Smooth muscle cell of the brain vasculature (primary cell): Measurements from ENCODE around the gene FLVCR1.

ENCODE experiments used
- DNase-seq: peaks from one replicate; pipeline ENCODE4 v3.0.0-alpha.2; 2012; ENCODE audit warnings: low read depth, low spot score

The FLVCR1 gene

DNA sequence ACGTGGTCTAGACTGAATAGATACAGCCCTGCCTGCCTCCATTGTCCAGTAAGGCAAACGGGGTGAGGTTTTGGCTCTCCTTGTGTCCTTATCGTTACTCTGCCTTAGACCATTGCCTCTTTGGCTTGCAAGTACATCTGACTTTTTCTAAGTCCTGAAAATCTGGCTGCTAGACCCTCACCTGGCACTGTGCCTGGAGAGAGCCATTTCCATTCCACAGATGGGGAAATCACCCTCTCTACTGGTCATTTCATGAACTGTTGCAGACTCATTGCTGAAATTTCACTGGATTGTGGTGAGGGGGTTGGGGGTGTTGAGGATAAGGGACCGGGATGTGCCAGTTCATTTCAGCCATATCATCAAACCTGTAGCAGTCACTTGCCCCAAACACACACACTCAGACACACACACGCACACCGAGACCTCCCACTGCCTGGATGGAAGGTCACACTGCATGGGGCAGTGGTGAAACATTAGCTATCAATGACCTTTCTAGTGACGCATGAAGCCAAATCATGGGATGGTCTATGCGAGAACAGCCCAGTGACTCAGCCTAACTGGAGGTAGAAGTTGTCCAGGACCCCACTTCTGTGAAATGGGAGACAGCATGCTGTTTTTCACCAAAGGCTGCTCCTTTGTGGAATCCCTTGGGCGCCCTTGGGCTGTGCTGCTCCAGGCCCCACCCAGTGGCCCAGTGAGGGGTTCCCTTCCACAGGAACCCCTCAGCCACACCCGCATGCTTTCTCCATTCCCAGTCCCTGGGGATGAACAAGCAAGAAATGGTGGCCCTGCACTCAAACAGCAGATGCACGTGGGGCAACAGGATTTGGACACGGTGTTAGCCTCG lies 57.4 kb downstream of the FLVCR1 start:
- DNase-seq: no peak

DNA sequence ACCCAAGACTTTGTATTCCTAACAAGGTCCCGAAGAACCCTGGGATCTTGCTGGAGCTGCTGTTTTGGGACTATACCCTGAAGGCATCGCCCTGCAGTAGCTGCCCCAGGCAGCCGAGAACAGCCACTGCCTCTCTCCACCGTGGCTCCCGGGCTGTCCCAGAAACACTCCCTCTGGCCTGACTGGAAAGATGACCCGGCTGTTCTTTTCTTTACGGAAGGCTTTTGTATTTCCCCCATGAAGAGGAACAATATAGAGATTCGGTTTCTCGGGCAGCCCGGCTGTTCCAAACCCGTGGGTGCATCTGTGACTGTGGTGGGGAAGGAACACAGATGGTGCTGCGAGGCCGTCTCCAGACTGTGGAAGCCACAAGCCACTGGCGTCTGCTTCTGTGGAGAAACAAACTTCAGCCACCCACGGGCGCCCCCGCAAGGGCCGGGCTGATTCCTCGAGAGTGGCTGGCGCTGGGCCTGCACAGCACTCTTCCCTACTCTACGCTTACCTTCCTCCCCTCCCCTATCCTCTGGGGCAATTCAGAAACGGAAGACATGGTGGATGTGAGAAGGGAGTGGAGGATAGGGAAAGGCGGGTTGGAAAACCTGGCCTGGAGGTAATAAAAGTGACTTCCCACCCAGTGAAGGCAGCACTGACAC lies 58.5 kb downstream of the FLVCR1 start:
- DNase-seq: no peak

DNA sequence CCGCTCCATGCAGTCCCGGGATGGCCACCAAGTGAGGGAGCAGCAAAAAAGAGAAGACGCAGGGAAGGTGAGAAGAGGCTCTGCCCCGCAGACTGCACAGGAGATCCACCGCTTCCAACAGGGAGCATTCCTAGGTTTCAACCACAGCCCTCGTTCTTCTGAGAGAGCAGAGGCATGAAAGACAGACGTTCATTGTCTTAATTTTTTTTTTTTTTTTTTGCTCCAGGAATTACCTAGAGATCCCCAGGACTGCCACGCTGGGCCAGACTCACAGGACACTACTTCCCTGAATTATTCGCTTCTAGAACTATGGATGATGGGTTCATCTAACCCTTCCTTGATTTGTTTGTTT lies 59.0 kb downstream of the FLVCR1 start:
- DNase-seq: no peak

DNA sequence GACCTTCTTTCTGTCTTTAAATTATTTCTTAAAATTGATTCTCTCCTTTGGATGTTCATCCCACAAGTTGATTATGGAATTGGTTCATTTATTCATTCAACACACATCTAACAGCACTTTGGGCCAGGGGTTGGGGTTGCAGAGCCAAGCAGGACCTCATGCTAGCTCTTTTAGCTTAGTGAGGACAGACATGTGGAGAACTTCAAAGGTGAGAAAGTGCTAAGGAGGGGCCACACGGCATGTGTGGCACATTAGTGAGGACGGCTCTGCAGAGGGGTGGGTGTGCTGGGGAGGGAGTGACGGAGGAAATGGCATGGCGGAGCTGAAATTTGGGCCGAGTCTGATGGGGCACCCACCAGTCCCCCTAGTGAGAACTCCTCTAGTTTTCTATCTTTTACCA lies 59.8 kb downstream of the FLVCR1 start:
- DNase-seq: no peak

DNA sequence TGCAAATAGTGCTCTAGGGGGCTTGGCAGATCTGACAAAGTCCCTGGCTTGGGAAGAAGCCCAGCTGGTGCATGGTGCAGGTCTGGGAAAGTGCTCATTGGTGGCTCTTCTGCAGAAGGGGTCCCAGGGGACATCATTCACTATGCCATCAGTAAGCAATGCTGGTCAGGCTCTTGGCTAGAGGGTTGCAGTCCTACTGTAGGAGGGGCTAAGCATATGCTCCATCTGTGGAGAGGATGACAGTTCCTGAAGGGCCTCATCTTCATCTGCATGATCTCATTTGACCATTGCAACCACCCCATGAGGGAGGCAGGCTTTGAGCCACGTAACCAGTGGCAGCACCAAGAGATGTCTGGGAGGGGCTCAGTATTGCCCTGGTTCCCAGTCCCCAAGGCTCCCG lies 60.7 kb downstream of the FLVCR1 start:
- no peak for DNase-seq

DNA sequence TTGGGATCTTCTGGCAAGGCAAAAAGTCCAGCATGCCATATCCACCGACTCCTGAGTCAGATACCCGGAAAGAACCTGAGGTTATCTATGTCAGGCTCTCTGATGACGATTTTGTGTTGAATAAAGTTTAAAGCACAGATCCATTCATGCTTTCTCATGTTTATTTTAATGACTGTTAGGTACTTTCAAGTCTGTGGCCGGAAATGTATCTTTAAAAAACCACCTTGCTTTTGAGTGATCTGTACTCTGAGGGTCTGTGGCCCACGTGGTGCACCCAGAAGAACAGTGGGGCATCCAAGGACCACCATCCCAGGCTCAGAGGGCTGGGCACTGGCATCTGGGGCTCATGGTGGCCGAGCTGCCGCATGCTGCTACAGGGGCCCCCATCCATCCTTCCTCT lies 62.2 kb downstream of the FLVCR1 start:
- no peak for DNase-seq

DNA sequence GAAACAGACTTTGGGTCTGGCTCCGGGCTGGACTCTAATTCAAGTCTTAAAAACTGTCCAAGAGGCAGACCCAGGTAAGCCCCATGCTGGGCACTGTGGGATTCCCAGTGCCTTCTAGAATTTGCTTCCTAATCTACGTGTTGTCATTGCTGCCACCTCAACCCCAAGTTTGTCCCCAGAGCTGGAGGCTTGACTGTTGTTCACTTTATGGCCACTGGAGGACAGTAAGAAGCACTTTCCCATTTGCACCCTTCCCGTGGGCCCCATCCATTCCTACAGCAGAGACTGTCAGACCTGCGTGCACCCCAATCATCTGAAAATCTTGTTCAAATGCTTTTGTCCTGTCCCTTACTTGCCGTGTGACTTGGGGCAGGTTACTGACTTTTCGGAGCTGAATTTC lies 62.8 kb downstream of the FLVCR1 start:
- DNase-seq: no peak

DNA sequence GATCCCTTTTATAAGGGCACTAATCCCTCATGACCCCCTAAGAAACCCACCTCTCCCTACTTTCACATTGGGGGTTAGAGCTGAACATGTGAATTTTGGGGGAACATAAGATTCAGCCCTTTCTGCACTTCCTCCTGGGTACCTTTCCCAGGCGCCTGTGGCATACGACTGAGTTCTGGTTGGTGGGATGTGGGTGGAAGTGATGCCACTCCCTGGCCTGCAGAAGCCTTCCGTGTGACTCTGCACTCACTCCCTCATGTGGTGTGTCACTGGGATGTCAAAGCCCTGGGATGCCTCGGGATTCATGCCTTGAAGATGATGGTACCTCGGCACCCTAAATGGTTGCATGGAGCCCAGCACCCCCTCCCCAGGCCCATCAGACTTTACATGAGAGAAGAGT lies 63.9 kb downstream of the FLVCR1 start:
- no peak for DNase-seq

DNA sequence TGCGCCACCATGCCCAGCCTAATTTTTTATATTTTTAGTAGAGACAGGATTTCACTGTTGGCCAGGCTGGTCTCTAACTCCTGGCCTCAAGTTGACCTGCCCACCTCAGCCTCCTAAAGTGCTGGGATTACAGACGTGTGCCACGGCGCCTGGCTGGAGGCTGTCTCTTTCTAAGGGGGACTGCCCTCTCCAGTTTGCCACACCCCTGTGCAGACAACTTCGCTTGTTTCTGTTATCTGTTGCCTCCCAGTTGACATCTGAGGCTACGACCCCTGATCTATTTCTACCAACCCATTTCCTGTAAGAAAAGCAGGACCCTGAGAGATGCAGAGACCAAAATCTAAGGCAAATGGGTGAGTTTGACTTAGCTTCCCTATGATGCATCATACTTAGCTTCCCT lies 68.3 kb downstream of the FLVCR1 start:
- no peak for DNase-seq

DNA sequence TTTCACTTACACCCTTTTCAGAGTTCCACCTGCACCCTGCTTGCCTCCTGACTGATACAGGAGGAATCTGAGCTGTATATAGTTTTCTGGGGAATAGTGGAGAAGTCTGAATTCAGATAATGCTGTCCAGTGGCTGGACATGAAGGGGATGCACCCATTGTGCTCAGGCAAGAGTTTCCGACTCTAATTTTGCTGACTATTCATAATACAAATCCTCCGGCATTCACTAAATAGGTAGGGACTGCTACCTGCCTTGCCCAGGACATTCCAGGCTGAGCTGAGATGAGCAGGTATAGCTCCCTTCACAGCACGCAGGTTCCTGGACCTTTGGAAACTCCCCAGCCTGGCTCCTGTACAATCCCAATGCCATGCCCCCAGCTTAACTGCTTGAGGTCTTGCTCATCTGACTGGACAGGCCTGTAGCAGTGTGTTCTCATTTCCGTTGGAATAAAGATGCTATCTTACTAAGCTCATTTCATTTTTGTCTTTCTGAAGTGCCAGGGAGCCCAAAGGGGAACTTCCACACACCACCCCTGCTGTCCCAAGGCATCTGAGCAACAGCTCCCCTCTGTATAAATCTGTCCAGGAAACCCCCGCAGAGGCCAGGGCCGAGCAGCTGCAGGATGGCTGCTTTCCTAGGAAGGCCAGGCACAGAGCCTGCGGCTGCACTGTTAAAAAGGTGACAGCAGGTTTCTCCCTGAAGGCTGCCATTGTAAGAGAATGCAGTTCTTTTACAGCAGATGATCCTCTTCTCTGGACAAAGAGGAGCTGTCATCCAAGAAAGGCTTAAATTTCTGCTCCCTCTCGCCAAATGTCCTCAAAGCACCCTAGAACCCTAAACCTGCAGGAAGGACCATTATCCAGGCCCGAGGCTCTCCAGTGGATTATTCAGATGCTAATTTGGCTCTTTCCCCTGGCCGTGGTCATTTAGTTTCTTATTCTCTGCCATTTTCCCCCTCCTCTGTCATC lies 70.5 kb downstream of the FLVCR1 start:
- no peak for DNase-seq

DNA sequence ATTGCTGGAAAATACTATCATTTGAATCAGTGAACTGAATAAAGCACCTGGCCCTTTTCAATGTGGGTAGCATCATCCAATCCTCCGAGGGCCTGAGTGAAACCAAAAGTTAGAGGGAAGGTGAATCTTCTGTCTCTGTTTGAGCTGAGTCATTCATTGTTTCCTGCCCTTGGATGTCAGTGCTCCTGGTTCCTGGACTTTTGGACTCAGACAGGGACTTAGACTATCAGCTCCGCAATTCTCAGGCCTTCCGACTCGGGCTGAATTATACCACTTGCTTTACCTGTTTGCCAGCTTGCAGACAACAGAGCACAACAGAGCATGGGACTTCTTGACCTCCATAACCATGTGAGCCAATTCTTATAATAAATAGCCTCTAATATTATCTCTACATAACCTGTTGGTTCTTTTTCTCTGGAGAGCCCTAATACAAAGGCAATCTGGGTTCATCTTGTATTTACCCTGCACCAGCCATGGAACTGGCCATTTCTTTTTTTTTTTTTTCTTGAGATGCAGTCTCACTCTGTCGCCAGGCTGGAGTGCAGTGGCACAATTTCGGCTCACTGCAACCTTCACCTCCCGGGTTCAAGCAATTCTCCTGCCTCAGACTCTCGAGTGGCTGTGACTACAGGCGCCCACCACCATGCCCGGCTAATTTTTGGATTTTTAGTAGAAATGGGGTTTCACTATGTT lies 73.1 kb downstream of the FLVCR1 start:
- no peak for DNase-seq

DNA sequence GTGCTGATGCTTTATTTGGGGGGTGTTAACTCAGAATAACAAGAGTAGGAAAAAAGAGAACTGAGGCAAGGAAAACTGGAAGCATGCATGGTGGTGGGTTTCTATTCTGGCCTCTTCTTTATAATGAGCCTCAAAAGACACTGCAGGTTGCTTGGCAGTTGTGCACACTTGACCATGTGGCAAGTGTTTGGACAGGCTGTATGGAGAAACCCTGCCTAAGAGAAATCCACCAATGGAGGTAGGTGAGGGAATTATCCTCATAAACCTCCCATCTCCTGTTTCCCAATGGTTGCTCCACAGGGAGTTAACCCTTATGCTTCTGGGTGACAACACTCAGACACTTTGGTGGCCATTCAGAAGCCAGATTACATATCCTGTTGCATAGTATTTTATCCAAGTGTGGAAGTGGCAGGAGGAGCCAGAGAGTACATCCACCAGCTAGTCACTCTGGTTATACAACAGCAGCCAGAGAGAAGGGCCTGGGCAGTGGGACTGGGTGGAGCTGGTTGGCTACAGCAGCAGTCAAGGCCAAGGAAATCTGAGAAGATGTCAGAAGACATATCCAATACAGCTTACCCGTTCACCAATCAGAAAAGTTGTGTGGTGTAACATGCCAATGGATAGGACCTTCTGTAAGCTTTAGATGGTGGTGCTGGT lies 75.9 kb downstream of the FLVCR1 start:
- no peak for DNase-seq

DNA sequence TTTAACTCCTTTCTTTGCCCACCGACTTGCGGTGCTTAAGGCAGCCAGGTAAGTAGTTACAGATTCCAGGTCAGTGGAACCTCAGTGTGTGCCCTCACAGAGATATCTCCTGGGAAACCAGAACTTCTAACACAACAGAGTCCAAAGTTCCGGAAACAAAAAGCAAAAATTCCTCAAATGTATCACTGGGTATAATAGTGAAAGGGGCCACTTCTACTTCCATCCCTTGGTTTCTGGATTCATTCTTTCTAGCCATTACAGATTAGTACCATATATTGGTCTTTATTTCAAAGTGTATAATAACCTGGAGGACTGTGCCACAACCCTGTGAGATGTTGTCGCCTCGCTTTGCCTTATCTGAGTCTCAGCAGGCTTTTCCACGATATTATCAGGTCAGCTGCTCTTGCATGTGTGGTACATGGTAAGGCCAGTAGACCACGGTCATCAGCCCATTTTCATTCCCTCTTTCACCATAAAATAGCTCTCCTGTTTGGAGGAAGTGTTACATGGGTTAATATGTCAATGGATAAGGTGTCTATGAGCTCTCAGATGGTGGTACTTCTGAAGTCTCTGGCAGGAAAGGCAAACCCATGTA lies 77.4 kb downstream of the FLVCR1 start:
- no peak for DNase-seq

DNA sequence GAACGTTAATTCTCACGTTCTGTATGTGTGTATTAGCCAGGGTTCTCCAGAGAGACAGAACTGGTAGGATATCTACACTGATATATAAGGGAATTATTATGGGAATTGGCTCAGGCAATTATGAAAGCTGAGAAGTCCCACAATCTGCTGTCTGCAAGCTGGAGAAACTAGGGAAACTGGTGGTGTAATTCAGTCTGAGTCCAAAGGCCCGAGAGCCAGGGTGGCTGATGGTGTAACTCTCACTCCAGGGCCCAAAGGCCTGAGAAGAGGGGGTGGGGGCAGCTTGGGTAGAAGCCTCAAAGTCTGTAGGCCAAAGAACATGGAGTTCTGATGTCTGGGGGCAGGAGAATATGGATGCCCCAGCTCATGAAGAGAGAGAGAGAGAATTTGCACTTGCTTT lies 79.0 kb downstream of the FLVCR1 start:
- DNase-seq: no peak

DNA sequence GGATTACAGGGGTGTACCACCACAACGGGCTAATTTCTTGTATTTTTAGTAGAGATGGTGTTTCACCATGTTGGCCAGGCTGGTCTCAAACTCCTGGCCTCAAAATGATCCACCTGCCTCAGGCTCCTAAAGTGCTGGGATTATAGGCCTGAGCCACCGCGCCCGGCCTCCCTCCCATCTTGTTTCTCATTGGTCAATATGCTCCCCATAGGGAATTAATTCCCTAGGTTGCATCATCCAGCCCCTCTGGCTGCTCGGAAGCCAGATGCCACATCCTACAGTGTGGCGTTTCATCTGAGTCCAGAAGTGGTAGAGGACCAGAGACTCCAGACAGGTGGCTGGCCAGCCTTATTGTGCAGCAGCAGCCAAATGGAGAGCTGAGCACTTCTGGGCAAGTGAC lies 80.8 kb downstream of the FLVCR1 start:
- no peak for DNase-seq

DNA sequence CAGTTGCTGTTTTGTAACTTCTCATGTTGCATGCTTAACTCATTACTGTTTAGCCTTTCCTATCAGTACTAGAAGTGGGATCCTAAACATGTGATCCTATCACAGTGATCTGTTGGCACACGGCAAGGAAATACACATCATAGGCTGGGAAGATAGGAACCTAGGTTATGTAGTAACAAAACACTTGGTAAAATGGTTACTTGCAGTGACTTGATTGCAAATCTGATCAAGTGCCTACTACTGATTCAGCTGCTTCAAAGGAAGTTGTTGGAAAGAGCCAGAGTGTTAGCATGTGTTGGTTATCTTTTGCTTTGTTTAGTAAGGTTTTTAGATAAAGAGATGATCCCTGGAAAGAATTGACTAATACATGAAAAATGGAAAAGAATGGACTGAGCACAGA lies 83.4 kb downstream of the FLVCR1 start:
- DNase-seq: no peak

DNA sequence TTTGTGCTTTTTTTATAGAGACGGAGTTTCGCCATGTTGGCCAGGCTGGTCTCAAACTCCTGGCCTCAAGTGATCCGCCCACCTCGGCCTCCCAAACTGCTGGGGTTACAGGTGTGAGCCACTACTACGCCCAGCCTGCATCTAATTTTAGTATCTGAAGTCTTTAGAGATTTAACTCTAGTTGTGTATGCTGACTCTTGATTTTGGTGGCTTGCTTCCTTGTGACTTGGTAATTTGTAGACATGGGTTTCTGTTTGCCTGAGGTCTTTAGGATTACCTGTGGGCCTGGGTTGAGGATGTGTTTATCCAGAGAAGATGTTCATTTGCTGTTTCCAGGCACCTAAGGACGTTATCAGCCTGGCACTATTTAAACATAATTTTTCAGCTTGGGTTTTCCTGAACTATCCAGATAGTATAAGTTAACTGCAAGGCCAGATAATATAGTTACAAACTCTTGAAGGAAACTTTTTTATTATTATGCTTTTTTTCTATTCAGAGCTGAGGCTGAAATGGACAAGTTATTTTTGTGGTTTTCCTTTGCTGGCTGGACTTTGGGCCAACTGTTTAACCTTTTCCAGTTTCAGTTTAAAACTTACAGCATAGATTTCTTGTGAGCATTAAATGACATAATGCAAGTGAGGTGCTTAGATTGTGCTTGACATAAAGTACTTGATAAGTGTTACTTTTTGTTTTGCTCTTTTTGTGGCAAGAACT lies 84.8 kb downstream of the FLVCR1 start:
- no peak for DNase-seq

DNA sequence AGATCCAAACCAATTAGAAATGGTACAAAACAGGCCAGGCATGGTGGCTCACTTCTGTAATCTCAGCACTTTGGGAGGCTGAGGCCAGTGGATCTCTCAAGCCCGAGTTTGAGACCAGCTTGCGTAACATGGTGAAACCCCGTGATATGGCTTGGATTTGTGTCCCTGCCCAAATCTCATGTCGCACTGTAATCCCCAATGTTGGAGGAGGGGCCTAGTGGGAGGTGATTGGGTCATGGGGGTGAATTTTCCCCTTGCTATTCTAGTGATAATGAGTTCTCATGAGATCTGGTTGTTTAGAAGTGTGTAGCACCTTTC lies 85.3 kb downstream of the FLVCR1 start:
- no peak for DNase-seq

DNA sequence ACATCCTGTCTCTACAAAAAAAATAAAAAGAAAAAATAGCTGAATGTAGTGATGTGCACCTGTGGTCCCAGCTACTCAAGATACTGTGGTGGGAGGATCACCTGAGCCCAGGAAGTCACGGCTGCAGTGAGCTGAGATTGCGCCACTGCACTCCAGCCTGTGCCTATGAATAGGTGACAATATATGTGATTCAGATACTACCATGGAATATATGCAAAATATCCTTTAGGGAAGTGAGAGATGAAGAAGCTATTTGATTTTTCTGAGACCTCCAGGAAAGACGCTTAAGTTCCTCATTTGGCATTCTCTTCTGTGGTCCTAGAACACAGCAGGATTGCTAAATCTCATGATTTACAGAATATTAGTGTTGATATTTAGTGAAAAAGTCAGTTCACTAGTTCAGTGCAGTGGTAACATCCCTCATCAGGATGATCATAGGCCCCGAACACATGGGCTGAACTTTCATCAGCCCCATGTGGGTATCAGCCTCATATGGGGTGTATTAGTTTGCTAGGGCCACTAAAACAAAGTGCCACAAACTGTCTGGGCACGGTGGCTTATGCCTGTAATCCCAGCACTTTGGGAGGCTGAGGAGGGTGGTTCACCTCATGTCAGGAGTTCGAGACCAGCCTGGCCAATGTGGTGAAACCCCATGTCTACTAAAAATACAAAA lies 86.3 kb downstream of the FLVCR1 start:
- DNase-seq: no peak

DNA sequence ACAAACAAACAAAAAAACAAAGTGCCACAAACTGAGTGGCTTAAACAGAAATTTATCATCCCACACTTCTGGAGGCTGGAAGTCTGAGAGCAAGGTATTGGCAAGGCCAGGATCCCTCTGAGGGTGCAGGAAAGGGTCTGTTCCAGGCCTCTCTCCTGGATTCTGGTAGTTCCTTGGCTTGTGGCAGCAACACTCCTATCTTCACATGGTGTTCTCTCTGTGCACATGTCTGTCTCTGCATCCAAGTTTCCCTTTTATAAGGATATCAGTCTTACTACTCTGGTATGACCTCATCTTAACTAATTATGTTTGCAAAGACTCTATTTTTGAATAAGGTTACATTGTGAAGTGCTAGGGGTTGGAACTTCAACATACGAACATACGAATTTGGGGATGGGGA lies 87.0 kb downstream of the FLVCR1 start:
- DNase-seq: no peak
